Measurements from ENCODE around the gene WIF1. TPM values are rescaled to one million over a fixed set of nuclear protein-coding genes. Genes with fewer than 3 reads are reported as not detected.

Gene WIF1
- total RNA-seq, 4 donors from 2014 or later: not detected

DNA sequence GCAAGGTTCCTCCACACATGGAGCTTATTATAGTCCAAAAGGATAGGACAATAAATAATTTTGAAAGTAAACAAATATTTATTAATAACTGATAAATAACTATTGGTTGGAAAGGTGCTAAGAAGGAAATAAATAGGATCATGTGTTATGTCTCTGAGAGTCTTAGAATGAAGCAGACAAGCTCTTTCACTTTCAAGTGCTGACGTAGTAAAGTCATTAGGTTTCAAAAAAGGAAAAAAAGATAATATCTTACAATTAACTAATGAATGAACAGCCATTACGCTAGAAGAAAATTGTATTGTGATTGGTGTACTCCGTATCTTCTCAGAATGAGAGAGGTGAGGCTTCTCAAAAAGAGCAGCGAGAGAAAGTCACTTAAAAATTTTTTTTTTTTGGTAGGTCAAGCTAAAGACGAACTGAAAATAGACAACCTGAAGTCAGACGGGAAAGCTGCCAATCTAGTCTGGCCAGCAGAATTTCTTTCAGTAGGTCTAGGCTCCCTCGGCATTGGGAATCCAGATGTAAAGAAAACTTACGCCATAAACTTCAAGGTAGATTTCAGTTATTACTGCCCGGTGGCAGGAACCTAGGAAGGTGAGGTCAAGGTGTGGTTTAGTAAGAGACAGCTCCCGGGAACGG, 47.7 kb upstream of the WIF1 start:
- no peak for TF ChIP-seq POLR2AphosphoS5 (IDR thresholded peaks at IDR 0.05)
- no peak for TF ChIP-seq EP300 (IDR thresholded peaks at IDR 0.05; ENCODE audit: low read depth)
- no peak for TF ChIP-seq CTCF (IDR thresholded peaks at IDR 0.05)
- TF ChIP-seq POLR2A (IDR thresholded peaks at IDR 0.05): no peak
- Histone ChIP-seq H3K9me3 (no peaks in the 10 kb centered on the region), H3K4me3 (peak overlapping the region; percentile 82 to 100 (median 99)), H3K27ac (peak overlapping the region; percentile 95 to 99 (median 98)), H3K4me1 (peaks cover 26 to 45% (median 35%) of the 10 kb centered on the region in 4 donors), H3K27me3 (no peaks in the 10 kb centered on the region), H3K36me3 (no peaks in the 10 kb centered on the region)
- intact Hi-C loops (cut with DNase I; ENCODE audit: low total_unique reads): no loop called here
- WGBS, 2 donors (ENCODE audit: low coverage in 1 of 2): 10 to 14% methylated on average over 9 to 11 of the region's 11 CpGs
- no peak for DNase-seq
- in situ Hi-C loops (cut with MboI; ENCODE audit: low pct_ligation_motif_present in 1 of 4, low pct_unique_long_range_greater_than_20kb in 1 of 4, low sequenced_read_pairs in 3 of 4): no loop called here

DNA sequence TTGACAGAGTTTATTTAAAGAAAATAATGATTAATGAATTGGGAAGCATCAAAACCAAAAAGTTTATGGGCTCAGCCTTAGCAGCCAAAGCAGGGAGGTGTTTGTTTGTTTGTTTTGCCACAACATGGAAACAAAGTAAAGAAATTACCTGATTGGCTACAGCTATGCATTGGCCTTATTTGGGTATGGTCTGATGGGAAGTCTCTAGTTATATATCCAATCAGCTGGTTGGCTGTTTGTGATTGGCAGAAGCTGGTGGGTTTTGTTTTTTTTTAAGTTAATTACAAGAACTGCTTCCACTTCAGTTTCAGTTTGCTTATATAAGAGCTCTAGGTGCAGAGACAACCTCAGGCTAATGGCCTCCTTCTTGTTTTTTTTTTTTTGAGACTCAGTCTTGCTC, 43.7 kb upstream of the WIF1 start:
- H3K27ac ChIP-seq: no peak overlapping the region
- peaks cover 12% of the 10 kb centered on the region for H3K27me3 ChIP-seq
- TF ChIP-seq EP300 (IDR thresholded peaks at IDR 0.05; ENCODE audit: low read depth) (no peak), POLR2A (IDR thresholded peaks at IDR 0.05) (no peak), CTCF (IDR thresholded peaks at IDR 0.05) (no peak), POLR2AphosphoS5 (IDR thresholded peaks at IDR 0.05) (no peak)
- no peaks in the 10 kb centered on the region for H3K9me3 ChIP-seq
- H3K36me3 ChIP-seq: no peaks in the 10 kb centered on the region
- H3K4me1 ChIP-seq: peaks cover 0 to 11% (median 9%) of the 10 kb centered on the region in 4 donors
- intact Hi-C loops (cut with DNase I; ENCODE audit: low total_unique reads): no loop called here
- H3K4me3 ChIP-seq: no peak overlapping the region
- in situ Hi-C loops (cut with MboI; ENCODE audit: low pct_ligation_motif_present in 1 of 4, low pct_unique_long_range_greater_than_20kb in 1 of 4, low sequenced_read_pairs in 3 of 4): no loop called here
- no peak for DNase-seq

GRCh38 chr12:65164244-65164643, 43.1 kb upstream of the WIF1 start:
- H3K27ac ChIP-seq: no peak overlapping the region
- DNase-seq: no peak
- H3K4me3 ChIP-seq: no peak overlapping the region
- peaks cover 0 to 11% (median 9%) of the 10 kb centered on the region in 4 donors for H3K4me1 ChIP-seq
- no peaks in the 10 kb centered on the region for H3K36me3 ChIP-seq
- in situ Hi-C loops (cut with MboI; ENCODE audit: low pct_ligation_motif_present in 1 of 4, low pct_unique_long_range_greater_than_20kb in 1 of 4, low sequenced_read_pairs in 3 of 4) (no loop called here), intact Hi-C loops (cut with DNase I; ENCODE audit: low total_unique reads) (no loop called here)
- TF ChIP-seq POLR2AphosphoS5 (IDR thresholded peaks at IDR 0.05) (no peak), CTCF (IDR thresholded peaks at IDR 0.05) (no peak)
- peaks cover 12% of the 10 kb centered on the region for H3K27me3 ChIP-seq
- H3K9me3 ChIP-seq: no peaks in the 10 kb centered on the region
- 94 to 99% methylated on average over 2 of the region's 2 CpGs for WGBS, 2 donors (ENCODE audit: low coverage in 1 of 2)

GRCh38 chr12:65162609-65163008, 41.5 kb upstream of the WIF1 start:
- WGBS, 2 donors (ENCODE audit: low coverage in 1 of 2): 81 to 86% methylated on average over 1 of the region's 1 CpG
- in situ Hi-C loops (cut with MboI; ENCODE audit: low pct_ligation_motif_present in 1 of 4, low pct_unique_long_range_greater_than_20kb in 1 of 4, low sequenced_read_pairs in 3 of 4): no loop called here
- Histone ChIP-seq H3K27ac (no peak overlapping the region), H3K9me3 (no peaks in the 10 kb centered on the region), H3K36me3 (no peaks in the 10 kb centered on the region), H3K4me3 (no peak overlapping the region), H3K27me3 (peaks cover 12% of the 10 kb centered on the region), H3K4me1 (peaks cover 0 to 5% (median 0%) of the 10 kb centered on the region in 4 donors)
- intact Hi-C loops (cut with DNase I; ENCODE audit: low total_unique reads): no loop called here
- DNase-seq: no peak
- TF ChIP-seq POLR2A (IDR thresholded peaks at IDR 0.05): no peak
- TF ChIP-seq EP300 (IDR thresholded peaks at IDR 0.05; ENCODE audit: low read depth): no peak
- no peak for TF ChIP-seq CTCF (IDR thresholded peaks at IDR 0.05)
- no peak for TF ChIP-seq POLR2AphosphoS5 (IDR thresholded peaks at IDR 0.05)
